ENCODE measurements around the gene RFPL1. TPM values are rescaled to one million over a fixed set of nuclear protein-coding genes. Genes with fewer than 3 reads are reported as not detected.

The RFPL1 gene
- total RNA-seq, 1 donor from 2014 or later, result not detected

GRCh38 chr22:29491012-29491411 is 52.6 kb downstream of the RFPL1 start:
- no peak for DNase-seq (ENCODE audit: extremely low spot score in 2 of 2)
- intact Hi-C loops (cut with DNase I), result no loop called here
- Histone ChIP-seq H3K9me3 (no peaks in the 10 kb centered on the region), H3K4me3 (no peak overlapping the region), H3K36me3 (no peaks in the 10 kb centered on the region), H3K27ac (no peak overlapping the region), H3K4me1 (no peaks in the 10 kb centered on the region), H3K27me3 (no peaks in the 10 kb centered on the region)
- TF ChIP-seq POLR2A (IDR thresholded peaks at IDR 0.05) (no peak), POLR2AphosphoS5 (IDR thresholded peaks at IDR 0.05; ENCODE audit: insufficient read depth in 1 of 2, low read depth in 1 of 2) (no peak)
- TF ChIP-seq, protein P1, sequence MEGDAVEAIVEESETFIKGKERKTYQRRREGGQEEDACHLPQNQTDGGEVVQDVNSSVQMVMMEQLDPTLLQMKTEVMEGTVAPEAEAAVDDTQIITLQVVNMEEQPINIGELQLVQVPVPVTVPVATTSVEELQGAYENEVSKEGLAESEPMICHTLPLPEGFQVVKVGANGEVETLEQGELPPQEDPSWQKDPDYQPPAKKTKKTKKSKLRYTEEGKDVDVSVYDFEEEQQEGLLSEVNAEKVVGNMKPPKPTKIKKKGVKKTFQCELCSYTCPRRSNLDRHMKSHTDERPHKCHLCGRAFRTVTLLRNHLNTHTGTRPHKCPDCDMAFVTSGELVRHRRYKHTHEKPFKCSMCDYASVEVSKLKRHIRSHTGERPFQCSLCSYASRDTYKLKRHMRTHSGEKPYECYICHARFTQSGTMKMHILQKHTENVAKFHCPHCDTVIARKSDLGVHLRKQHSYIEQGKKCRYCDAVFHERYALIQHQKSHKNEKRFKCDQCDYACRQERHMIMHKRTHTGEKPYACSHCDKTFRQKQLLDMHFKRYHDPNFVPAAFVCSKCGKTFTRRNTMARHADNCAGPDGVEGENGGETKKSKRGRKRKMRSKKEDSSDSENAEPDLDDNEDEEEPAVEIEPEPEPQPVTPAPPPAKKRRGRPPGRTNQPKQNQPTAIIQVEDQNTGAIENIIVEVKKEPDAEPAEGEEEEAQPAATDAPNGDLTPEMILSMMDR (IDR thresholded peaks at IDR 0.05), result no peak

Small RNA genes within 50 kb of the gene (small RNA-seq; reads per million reads assigned to genes)
- not detected for gene AC000041.1

Other genes with a start within 250 kb of the RFPL1 start
- gene EMID1, start 232.7 kb upstream of the RFPL1 start, total RNA-seq, result 2.5 TPM
- gene RHBDD3, start 170.6 kb upstream of the RFPL1 start, total RNA-seq, result 29.7 TPM
- gene EWSR1, start 170.3 kb upstream of the RFPL1 start, total RNA-seq, result 164 TPM
- 17.4 TPM for gene GAS2L1, start 131.9 kb upstream of the RFPL1 start, total RNA-seq
- not detected for gene RASL10A, start 122.9 kb upstream of the RFPL1 start, total RNA-seq
- gene AP1B1, start 50.0 kb upstream of the RFPL1 start, total RNA-seq, result 60.9 TPM
- 4.2 TPM for gene NEFH, start 41.6 kb downstream of the RFPL1 start, total RNA-seq
- 32.2 TPM for gene THOC5, start 115.2 kb downstream of the RFPL1 start, total RNA-seq
- gene NIPSNAP1, start 142.5 kb downstream of the RFPL1 start, total RNA-seq, result 27.5 TPM
- gene NF2, start 165.1 kb downstream of the RFPL1 start, total RNA-seq, result 15.7 TPM

Data from vagina (tissue), 2 donors.